Ishikawa (cell line): ENCODE data around the gene UNC5C.

Experiments
- CEBPB ChIP-seq: IDR thresholded peaks from 2 replicates; pipeline ENCODE4 v1.6.1; 2012
- CREB1 ChIP-seq: IDR thresholded peaks from 2 replicates; pipeline ENCODE4 v1.6.1; 2012; ENCODE audit warnings: low read depth
- EP300 ChIP-seq: IDR thresholded peaks from 2 replicates; pipeline ENCODE4 v1.6.1; 2012; ENCODE audit warnings: borderline replicate concordance
- FOXM1 ChIP-seq: IDR thresholded peaks from 2 replicates; pipeline ENCODE4 v1.6.1; 2012; ENCODE audit warnings: low read depth, borderline replicate concordance
- NFIC ChIP-seq: IDR thresholded peaks from 2 replicates; pipeline ENCODE4 v1.6.1; 2012
- RAD21 ChIP-seq: IDR thresholded peaks from 2 replicates; pipeline ENCODE4 v1.6.1; 2012; ENCODE audit warnings: low read depth
- REST ChIP-seq: IDR thresholded peaks from 2 replicates; pipeline ENCODE4 v1.6.1; 2012; ENCODE audit warnings: low read depth, mild to moderate bottlenecking
- TAF1 ChIP-seq: IDR thresholded peaks from 2 replicates; pipeline ENCODE4 v1.6.1; 2012; ENCODE audit warnings: low read depth, mild to moderate bottlenecking
- TCF12 ChIP-seq: IDR thresholded peaks from 2 replicates; pipeline ENCODE4 v1.6.1; 2012; ENCODE audit warnings: low read depth
- TEAD4 ChIP-seq: IDR thresholded peaks from 2 replicates; pipeline ENCODE4 v1.6.1; 2012
- USF1 ChIP-seq: IDR thresholded peaks from 2 replicates; pipeline ENCODE4 v1.6.1; 2012
- YY1 ChIP-seq: IDR thresholded peaks from 2 replicates; pipeline ENCODE4 v1.6.1; 2012; ENCODE audit warnings: low read depth
- ZBTB7A ChIP-seq: IDR thresholded peaks from 2 replicates; pipeline ENCODE4 v1.6.1; 2012; ENCODE audit warnings: low read depth
- TF ChIP-seq, protein P1 (sequence below): IDR thresholded peaks from 2 replicates; pipeline ENCODE4 v1.6.1; 2012

- TF ChIP-seq REST (no peak), FOXM1 (no peak), EP300 (no peak), TEAD4 (no peak), USF1 (no peak), TAF1 (no peak), TCF12 (no peak), CEBPB (no peak), RAD21 (no peak), YY1 (no peak), NFIC (no peak), ZBTB7A (no peak), CREB1 (no peak)
- TF ChIP-seq, protein P1, sequence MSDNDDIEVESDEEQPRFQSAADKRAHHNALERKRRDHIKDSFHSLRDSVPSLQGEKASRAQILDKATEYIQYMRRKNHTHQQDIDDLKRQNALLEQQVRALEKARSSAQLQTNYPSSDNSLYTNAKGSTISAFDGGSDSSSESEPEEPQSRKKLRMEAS: no peak
Measured at GRCh38 chr4:95263391-95263790, 285.4 kb downstream of the UNC5C start.
